OCI-LY7 (cell line): Measurements from ENCODE around the gene ROS1. TPM values are rescaled to one million over a fixed set of nuclear protein-coding genes. Genes with fewer than 3 reads are reported as not detected.
A peak's percentile ranks its signal among the peaks of the same experiment; 100 is the strongest.

Experiments used
- BruUV-seq: library from RNA; stranded (reverse); fragments of 400-500 nt; replicated peaks from 2 replicates; lab custom pipeline; 2021; lab: Mats Ljungman, UMichigan
- CTCF ChIA-PET: fragments of 300-600 bp; sonication (Branson Sonifier 250); formaldehyde crosslinking; loops from one replicate; lab custom pipeline; 2022; ENCODE audit warnings: antibody characterized with exemption; ENCODE audit not compliant: unreplicated experiment; lab: Charles Lee
- POLR2A ChIA-PET: fragments of 300-600 bp; sonication (Branson Sonifier 250); formaldehyde crosslinking; loops from one replicate; lab custom pipeline; 2022; ENCODE audit warnings: antibody characterized with exemption; lab: Charles Lee
- DNase-seq: peaks from one replicate; pipeline ENCODE4 v3.0.0-alpha.2; 2015; ENCODE audit warnings: low spot score
- H2AFZ ChIP-seq: fragments of 200-600 bp; sonication (generic), shearing (Covaris generic); 2 replicates; pipeline ENCODE4 v1.6.1; 2014; ENCODE audit warnings: mild to moderate bottlenecking, antibody characterized with exemption, low read length, moderate library complexity
- H3K27ac ChIP-seq: fragments of 200-600 bp; sonication (generic); 2 replicates; pipeline ENCODE4 v1.5.1; 2014; ENCODE audit warnings: mixed run types, low read depth, mild to moderate bottlenecking, moderate library complexity, low read length, inconsistent platforms; ENCODE audit not compliant: poor library complexity, severe bottlenecking
- H3K36me3 ChIP-seq: fragments of 200-600 bp; sonication (generic); 2 replicates; pipeline ENCODE4 v1.6.1; 2014; ENCODE audit warnings: mild to moderate bottlenecking, antibody characterized with exemption, low read length, moderate library complexity, mixed read lengths; ENCODE audit not compliant: insufficient read depth
- H3K4me1 ChIP-seq: fragments of 200-600 bp; sonication (generic); 2 replicates; pipeline ENCODE4 v1.5.1; 2014; ENCODE audit warnings: mild to moderate bottlenecking, low read length; ENCODE audit not compliant: insufficient read depth, poor library complexity, severe bottlenecking
- H3K4me2 ChIP-seq: fragments of 200-600 bp; sonication (generic); 2 replicates; pipeline ENCODE4 v1.6.1; 2014; ENCODE audit warnings: mild to moderate bottlenecking, low read length
- H3K4me3 ChIP-seq: fragments of 200-600 bp; sonication (generic); 2 replicates; pipeline ENCODE4 v1.5.1; 2014; ENCODE audit warnings: mild to moderate bottlenecking, low read depth, low read length; ENCODE audit not compliant: poor library complexity, severe bottlenecking
- H3K79me2 ChIP-seq: fragments of 200-600 bp; sonication (generic); 2 replicates; pipeline ENCODE4 v1.6.1; 2016; ENCODE audit warnings: low read depth, mild to moderate bottlenecking, low read length, moderate library complexity, mixed read lengths; ENCODE audit not compliant: insufficient read depth
- H3K9me2 ChIP-seq: fragments of 200-600 bp; sonication (generic); 2 replicates; pipeline ENCODE4 v1.6.1; 2016; ENCODE audit warnings: mild to moderate bottlenecking, low read length, mixed read lengths; ENCODE audit not compliant: insufficient read depth
- H3K9me3 ChIP-seq: fragments of 200-600 bp; sonication (generic); 2 replicates; pipeline ENCODE4 v1.6.1; 2014; ENCODE audit warnings: mild to moderate bottlenecking, mixed run types, low read length, mixed read lengths
- H4K20me1 ChIP-seq: fragments of 200-600 bp; sonication (generic); 2 replicates; pipeline ENCODE4 v1.6.1; 2014; ENCODE audit warnings: mild to moderate bottlenecking, antibody characterized with exemption, low read length, moderate library complexity, mixed read lengths; ENCODE audit not compliant: insufficient read depth
- CTCF ChIP-seq: fragments of 200-600 bp; sonication (generic); conservative IDR thresholded peaks from 2 replicates; pipeline ENCODE4 v1.5.1; 2014; ENCODE audit warnings: mild to moderate bottlenecking, antibody characterized with exemption, low read length, moderate library complexity, mixed read lengths
- EZH2phosphoT487 ChIP-seq: fragments of 200-600 bp; sonication (generic); IDR thresholded peaks from 2 replicates; pipeline ENCODE4 v1.6.1; 2018; ENCODE audit warnings: low read depth, borderline replicate concordance, mild to moderate bottlenecking, mixed run types, antibody characterized with exemption, low read length, moderate library complexity, mixed read lengths
- intact Hi-C: fragments of 100-400 bp; cut with micrococcal nuclease; formaldehyde crosslinking; loops from one replicate; pipeline ENCODE4 v1.10.0; 2022; ENCODE audit not compliant: unreplicated experiment
- total RNA-seq, 2 experiments: library from RNA; depleted of rRNA in 1 of 2; stranded (reverse); fragments of >200 nt in 1 of 2; shearing (Covaris generic) in 1 of 2; gene quantifications; 2 replicates each; pipeline ENCODE4 v1.2.3, GENCODE V29; 2014 to 2022

ROS1 gene
- total RNA-seq, 2 experiments from 2014 or later, result not detected

- TF ChIP-seq EZH2phosphoT487, result no peak
- peak; percentile 56 for TF ChIP-seq CTCF
- intact Hi-C loops, result loop anchor here (5.0 kb wide), 1 partner anchor 205 kb away; no protein-coding TSS in a partner anchor
- no TSS peak for BruUV-seq
- H3K4me3 ChIP-seq, result no peak overlapping the region
- no peaks in the 10 kb centered on the region for H3K79me2 ChIP-seq
- no peaks in the 10 kb centered on the region for H4K20me1 ChIP-seq
- POLR2A ChIA-PET, result interaction anchor here (0.6 kb wide), 1 partner anchor 441 kb away, joined by 3 read pairs; no protein-coding TSS in a partner anchor
- CTCF ChIA-PET, result interaction anchor here (0.5 kb wide), 1 partner anchor 9 kb away, joined by 3 read pairs; no protein-coding TSS in a partner anchor
- H3K27ac ChIP-seq, result no peak overlapping the region
- H3K4me1 ChIP-seq, result no peaks in the 10 kb centered on the region
- no peak overlapping the region for H2AFZ ChIP-seq
- H3K36me3 ChIP-seq, result no peaks in the 10 kb centered on the region
- no peaks in the 10 kb centered on the region for H3K9me3 ChIP-seq
- DNase-seq, result peak; percentile 1
- no peaks in the 10 kb centered on the region for H3K9me2 ChIP-seq
- no peak overlapping the region for H3K4me2 ChIP-seq
These were observed 73.2 kb downstream of the ROS1 start for GRCh38 chr6:117352466-117353081.

- POLR2A ChIA-PET, result interaction anchor here (0.6 kb wide), 2 partner anchors 29 to 30 kb away, joined by 3 read pairs; no protein-coding TSS in a partner anchor
- intact Hi-C loops, result loop anchor here (5.0 kb wide), 1 partner anchor 206 kb away; no protein-coding TSS in a partner anchor
- TF ChIP-seq CTCF (no peak), EZH2phosphoT487 (no peak)
These were observed 74.2 kb downstream of the ROS1 start for GRCh38 chr6:117351521-117351920.

More at GRCh38 chr6:117351521-117351920, 74.2 kb downstream of the ROS1 start:
- Histone ChIP-seq H3K9me2 (no peaks in the 10 kb centered on the region), H3K36me3 (no peaks in the 10 kb centered on the region), H3K79me2 (no peaks in the 10 kb centered on the region), H2AFZ (no peak overlapping the region), H3K27ac (no peak overlapping the region), H3K4me2 (no peak overlapping the region), H3K9me3 (no peaks in the 10 kb centered on the region), H3K4me3 (no peak overlapping the region), H3K4me1 (no peaks in the 10 kb centered on the region), H4K20me1 (no peaks in the 10 kb centered on the region)
- no peak for DNase-seq
- CTCF ChIA-PET, result no interaction called here
- no TSS peak for BruUV-seq
